ENCODE results near the gene CRTC3. TPM values are rescaled to one million over a fixed set of nuclear protein-coding genes. Genes with fewer than 3 reads are reported as not detected.

The CRTC3 gene
- total RNA-seq, 1 experiment from 2014 or later: 12.0 TPM

DNA sequence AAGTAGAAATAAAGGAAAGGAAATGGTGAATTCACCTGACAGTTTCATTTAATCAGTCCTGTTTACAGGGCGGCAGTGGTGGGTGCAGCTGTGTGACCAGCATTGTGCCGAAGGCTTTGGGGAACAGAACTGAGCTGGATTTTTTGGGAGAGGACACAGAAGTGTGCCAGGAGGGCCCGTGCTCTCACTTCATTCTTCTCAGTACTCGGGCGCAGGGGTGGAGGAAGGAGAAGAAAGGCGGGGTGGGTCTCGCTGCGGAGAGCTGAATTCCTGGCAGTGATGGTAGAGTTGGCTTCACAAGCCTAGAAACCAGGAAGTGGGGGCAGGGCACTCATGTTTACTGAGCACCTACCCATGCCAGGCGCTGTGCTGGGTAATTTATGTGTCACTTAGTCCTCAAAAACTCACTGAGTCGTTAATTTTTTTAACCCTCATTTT lies 64.6 kb downstream of the CRTC3 start:
- peak; percentile 77 for DNase-seq (ENCODE audit: low read depth)

DNA sequence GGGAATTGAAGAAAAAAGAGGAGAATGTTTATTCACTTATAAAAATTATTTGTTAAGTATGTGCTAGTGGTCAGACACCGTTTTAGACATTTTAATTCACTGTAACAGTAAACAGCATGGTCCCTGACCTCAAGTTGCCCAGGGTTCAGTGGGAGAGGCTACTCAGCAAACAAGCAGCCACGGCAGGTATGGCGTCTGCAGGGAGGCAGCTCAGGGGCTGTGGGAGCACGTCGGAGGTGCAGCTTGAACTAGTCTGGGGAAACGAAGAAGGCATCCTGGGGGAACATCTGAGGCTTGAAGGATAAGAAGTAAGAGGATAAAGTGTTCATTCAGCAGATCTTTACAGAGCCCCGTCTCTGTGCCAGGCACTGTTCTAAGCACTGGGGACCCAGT lies 66.0 kb downstream of the CRTC3 start:
- DNase-seq (ENCODE audit: low read depth): no peak

DNA sequence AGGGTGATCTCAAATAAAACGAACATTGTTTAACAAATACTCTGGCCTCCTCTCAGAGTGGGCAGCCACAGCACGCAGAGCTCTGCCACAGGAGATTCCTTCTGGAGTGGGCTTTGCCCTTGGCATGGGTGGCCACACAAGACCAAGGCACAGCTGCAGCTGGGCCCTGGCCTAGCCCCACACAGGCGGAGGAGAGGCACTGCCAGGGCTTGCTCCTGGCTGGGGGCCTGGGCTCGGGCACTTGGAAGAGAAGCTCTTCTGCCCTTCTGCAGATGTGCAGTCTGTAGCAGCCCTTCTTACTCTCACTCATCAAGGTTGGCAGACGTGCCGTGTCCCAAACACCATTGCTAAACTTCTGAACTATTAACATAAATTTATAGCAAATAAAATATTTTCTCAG lies 67.2 kb downstream of the CRTC3 start:
- no peak for DNase-seq (ENCODE audit: low read depth)

DNA sequence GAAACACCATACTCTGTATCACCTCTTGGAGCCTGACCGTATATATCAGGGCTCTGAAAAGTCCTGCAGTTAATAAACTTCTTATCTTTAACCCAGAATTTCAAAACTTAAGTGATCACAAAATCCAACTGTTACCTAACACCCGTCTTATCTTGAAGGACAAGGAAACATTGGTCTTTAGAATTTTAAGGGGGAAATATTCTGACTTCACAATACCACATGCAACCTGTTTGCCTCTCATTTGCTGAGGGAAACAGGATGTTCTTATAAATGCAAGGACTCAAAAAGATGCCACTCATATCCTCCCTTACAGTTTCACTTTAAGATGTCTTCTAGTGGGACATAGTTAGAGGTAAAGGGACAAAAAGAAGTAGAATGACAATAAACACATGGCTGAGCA lies 67.9 kb downstream of the CRTC3 start:
- no peak for DNase-seq (ENCODE audit: low read depth)

DNA sequence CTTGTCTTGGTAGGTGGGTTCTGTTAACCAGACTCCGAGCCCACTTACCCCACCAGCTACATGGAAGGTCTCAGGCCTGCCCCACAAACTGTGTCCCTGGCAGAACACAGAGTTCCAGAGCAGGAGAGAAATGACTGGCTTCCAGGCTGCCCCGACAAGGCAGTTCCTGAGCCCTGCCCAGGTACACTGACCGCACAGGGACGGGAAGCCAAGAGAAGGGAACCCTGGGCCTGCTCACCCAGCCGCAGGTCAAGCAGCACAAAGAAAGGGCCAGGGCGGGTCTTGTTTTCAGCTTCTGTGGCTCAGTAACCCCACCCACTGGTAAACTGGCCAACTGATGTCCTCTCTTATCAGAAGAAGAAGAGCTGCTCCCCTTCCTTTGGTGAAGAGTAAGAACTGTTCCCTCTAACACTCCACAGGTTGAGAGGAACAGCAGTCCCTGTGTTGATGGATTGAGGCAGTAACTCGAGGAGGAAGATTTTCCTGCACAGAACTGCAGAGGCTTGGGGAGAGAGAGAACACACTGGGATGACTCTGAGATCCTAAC lies 68.4 kb downstream of the CRTC3 start:
- no peak for DNase-seq (ENCODE audit: low read depth)

DNA sequence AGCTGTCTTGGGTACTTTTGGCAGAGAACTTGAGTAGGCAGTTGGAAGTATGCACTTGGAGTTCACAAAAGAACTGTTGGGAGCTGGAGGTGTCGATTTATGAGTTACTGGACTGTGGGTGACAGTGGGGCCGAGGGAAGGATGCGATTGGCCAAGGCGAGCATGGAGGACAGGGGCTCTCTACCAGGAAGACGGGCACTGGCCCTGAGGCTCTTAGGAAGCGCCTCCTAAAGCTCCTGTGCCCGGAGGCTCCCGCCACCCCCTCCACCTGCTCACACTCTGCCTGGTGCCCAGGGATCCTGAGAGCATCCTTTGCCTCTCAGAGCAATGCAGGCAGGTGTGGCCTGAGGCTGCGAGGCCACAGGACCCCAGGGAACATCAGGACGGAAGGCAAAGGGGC lies 69.0 kb downstream of the CRTC3 start:
- DNase-seq (ENCODE audit: low read depth): no peak

DNA sequence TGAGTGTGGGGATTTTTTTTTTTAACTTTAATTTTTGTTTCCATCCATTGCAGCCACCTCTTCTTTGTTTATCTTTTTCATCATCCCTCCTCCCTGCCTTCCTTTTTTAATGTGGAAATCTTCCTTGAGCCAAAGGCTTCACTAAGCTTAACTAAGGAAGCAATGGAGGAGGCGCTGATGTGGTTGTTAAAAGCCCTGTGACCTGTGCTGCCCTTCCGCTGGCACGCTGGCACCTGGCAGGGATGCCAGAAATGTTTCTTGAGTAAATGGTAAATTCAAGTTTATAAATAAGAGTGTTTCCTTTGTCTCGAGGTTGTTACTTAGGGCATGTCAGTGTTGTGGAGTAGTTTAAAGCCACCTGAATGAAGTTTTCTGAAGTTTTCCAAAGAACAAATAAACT lies 69.4 kb downstream of the CRTC3 start:
- no peak for DNase-seq (ENCODE audit: low read depth)

DNA sequence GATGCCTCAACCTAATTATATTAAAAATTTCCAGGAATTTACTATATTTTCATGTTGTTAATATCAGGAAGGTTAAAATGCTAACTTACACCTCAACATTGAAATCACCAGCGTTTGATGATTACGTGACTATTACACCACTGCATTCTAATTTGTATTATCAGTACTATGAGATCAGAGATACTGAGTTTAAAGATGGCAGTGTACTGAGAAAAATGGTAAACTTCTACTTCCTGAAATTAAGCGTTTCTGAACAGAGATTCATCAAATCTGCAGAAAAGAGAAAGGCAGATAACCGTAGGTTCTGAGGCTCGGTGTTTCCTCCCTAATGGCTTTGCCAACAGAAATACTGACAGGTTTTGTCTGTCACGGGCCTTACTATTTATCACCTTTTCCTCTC lies 69.9 kb downstream of the CRTC3 start:
- no peak for DNase-seq (ENCODE audit: low read depth)

DNA sequence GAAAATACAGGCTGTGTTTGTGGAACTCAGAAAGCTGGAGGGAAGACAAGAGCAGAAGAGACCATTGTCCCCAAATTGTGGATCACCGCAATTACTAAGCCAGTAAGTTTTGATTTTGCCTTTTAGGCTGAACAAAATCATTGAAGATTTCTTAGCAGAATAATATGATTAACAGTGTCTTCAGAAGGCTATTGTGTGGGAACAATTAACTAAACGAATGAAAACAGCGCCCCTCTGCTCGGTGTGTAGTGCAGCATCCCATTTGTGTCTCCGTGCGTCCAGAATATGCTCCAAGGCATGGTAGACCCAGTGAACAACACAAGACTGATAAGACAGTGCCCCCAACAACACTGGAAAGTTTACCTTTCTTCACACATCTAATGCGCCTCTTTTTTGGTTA lies 71.2 kb downstream of the CRTC3 start:
- DNase-seq (ENCODE audit: low read depth): no peak

DNA sequence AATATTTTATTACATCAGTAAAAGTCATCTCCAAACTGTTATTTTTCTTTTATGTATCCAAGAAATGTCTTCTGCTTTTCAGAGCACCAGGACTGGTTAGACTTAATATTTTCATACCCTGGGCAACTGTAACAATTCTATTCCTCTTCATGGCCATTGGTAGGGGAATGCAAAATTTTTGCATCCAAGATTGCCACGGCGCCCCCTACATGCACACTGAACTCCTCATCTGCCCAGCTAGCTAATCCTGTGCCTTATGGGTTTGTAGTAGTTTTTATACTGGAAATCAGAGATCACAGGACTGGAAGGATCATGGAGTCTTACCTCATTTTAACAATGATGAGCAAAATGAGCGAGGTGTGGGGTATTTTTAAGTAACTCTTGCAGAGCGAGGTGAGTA lies 74.2 kb downstream of the CRTC3 start:
- no peak for DNase-seq (ENCODE audit: low read depth)

DNA sequence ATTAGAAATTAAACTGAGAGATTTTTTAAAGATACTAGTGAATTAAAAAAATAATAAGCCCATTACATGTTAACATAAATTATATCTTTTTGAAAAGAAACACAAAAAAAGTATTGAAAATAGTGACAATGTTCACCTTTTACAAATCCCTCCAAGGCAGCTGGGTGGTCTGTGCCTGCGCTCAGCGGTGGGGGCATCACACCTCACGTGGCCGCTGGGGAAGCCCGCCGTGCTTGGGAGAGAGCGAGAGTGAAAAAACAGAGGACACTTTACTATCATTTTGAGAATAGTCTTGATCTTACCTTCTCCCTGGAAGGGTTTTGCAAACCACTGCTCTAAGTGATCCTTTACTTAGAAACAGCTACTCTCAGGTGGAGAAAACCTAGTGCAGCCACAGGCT lies 76.9 kb downstream of the CRTC3 start:
- DNase-seq (ENCODE audit: low read depth): no peak

DNA sequence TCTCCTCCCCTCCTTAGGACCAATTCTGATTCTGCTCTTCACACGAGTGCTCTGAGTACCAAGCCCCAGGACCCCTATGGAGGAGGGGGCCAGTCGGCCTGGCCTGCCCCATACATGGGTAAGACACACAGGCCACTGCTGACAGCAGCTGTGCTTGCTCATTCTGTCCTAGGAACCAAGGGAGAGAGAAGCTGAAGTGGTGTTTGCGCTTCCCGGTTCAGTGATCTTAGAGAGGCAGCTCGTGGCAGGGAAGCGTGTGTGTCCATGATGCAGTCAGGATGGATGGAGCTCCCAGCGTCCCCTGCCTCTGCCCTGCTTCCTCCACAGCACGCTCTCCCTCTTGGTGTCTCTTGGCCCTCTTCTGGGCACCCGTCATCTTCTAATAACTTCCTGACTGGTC lies 77.6 kb downstream of the CRTC3 start:
- DNase-seq (ENCODE audit: low read depth): no peak

DNA sequence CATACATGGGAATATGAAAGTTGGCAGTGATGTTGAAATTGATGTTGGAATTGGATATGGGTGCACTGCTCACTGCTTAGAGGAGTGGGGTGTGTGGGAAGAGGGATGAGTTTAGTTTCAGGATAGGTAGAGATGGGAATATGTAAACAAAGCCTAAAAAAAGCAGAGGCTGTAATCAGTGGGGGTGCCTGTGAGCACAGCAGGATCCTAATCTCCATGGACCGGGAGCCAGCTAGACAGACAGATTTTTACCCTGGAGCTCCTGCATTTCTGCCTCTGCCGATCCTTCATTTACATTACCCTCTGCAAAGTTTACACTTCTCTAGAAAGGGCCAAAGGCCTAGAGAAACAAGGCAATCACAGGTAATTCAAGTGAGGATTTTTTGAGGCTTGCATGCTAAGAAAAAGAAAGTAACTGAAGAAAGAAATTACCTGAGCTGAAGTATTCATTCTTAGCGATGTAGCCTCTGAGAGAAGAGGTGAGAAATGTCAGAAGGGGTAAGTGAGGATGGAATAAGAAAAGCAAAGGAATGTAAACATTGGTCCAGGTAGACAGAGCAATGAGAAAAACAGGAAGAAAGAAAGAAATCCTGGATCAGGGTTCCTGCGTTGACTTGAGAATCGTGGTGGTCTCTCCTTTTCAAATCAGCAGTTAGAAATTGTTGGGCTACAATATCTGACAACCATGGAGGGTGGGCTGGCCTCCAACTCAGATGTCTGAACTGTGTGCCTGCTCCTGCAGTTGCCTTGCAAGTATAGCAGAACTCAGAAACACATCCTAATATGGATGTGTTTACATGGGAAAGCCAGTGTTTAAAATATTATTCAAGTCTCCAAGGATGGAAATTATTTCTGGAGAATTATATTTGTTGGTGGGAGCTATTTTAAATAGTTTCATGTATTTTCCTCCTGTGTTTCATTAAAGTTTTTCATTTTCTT lies 79.8 kb downstream of the CRTC3 start:
- DNase-seq (ENCODE audit: low read depth): no peak

DNA sequence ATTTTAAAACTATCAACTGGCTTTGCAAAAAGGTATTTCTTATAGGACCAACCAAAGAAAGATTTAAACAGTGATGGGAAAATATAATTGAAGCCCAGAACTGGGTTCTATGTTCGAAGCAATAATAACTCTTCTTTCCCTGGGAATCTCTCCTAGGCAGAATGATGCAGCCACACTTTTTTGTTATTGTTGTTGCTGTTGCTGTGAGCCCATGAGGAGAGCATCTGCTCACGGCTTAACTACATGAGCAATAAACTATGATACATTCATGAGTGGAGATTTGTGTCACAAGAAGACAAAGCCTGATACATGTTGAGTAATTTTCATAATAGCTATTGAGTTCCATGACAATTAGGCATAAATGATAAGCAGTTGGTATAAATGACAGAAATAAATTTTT lies 80.5 kb downstream of the CRTC3 start:
- DNase-seq (ENCODE audit: low read depth): no peak

DNA sequence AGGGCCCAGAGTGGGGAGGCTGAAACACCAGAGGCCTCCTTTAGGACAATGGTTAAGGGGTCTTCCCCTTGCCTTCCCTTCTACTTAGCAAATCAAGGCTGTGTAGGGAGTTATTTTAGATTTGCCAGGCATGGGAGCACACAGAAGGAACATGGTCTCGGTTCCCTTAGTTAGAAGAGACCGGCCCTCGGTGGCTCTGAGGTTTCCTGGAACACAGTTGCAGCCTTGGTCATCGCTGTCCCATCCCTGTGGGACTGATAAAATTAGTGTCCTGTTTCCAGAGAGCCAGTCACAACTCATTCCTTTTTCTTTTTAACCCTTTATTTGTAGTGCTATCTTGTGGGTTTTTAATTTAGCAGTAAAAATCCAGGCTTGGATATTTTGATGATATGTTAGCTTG lies 81.4 kb downstream of the CRTC3 start:
- DNase-seq (ENCODE audit: low read depth): no peak

DNA sequence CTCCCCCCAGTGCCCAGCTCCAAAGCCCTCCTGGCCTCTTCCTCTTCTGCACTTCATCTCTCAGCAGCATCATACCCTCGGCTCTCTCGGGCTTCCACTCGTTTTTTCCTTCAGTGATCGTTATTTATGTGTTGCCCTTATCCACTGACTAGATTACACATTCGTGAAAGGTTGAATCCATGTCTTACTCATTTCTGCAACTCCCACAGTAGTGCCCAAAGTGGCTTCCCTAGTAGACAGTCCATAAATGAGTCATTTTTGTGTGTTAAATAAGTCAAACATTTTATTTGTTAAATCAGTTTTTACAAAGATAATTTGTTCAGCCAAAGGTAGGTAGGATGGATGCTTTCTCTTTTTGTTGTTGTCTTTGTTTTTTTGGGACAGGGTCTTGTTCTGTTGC lies 87.4 kb downstream of the CRTC3 start:
- no peak for DNase-seq (ENCODE audit: low read depth)

DNA sequence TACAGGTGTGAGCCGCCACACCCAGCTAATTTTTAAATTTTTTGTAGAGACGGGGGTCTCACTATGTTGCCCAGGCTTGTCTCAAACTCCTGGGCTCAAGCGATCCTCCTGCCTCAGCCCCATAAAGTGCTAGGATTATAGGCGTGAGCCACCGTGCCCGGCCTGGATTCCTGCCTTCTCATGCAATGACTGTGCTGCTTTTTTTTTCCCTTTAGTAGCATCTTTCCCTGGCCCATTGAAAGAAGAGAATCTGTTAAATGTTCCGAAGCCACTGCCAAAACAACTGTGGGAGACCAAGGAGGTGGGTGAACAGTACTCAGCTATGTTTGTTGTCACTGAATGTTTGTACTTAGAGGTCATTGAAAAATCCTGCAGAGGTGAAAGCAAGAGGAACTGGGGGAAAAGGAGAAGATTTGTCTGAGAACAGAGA lies 88.0 kb downstream of the CRTC3 start:
- DNase-seq (ENCODE audit: low read depth): no peak

DNA sequence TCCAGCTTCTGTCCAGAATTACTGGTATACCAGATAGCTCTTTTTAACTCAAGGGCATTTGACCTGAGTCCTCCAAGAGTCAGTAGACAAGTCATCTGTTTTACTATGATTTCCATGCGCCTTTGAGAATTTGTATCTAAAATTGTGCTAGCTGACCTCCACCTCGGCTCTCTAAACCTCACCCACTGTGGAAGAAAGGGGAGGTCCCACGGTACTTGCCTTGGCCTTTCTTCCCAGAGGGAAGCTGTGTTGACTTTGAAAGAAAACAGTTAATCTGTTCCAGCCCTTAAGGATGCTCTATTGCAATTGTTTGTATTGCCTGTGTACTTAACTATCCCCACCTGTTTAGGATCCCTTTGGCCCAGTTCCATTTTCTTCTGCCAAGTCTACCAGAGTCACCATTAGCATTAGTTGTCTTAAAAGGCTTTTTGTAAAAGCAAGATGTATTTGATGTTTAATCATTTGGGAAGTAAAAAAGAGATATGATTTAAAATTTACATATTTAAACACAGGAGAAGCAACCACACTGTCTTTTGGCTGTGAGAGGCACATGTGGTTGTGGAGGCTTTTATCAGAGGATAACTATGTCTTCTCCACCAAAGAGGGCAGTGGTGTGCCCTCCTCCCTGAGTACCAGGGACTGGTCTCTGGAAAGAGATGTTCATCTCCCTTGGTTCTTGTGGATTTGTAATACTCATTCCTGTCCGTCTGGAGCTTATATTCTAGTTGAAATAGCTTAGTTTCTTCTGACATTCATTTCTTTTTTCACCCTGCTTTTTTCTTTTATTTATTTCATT lies 88.8 kb downstream of the CRTC3 start:
- no peak for DNase-seq (ENCODE audit: low read depth)

DNA sequence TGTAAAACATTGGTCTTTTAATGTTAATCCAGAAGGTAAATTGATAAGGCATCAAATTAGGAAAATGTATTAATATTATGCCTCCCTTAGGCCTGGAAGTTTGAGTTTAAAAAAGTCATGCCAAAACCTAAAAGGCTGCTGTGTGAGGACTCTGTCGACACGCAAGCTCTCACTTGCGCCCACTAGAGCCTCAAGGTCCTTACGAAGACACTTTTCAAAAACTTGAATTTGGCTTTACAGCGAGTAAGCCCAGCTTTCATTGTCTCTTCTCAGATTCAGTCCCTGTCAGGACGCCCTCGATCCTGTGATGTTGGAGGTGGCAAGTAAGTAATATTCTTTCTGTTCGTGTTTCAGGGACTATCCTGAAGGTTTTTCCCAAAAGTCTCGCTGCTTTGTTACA lies 89.7 kb downstream of the CRTC3 start:
- DNase-seq (ENCODE audit: low read depth): no peak

DNA sequence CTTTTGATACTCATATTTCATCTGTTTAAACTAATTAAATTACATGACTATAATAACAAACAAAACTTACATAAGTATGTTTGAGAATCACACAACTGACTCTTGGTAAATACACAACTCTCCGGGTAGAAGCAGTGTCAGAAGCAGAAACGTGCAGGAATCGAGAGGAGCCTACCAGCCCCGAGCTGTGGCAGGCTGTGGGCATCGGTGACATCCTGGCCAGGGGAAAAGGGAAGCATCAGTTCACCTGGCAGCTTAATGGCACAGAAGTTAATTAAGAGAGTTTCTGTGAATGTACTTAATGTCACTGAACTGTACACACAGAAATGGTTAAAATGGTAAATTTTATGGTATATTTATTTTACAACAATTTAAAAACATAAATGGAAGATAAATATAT lies 90.2 kb downstream of the CRTC3 start:
- no peak for DNase-seq (ENCODE audit: low read depth)

DNA sequence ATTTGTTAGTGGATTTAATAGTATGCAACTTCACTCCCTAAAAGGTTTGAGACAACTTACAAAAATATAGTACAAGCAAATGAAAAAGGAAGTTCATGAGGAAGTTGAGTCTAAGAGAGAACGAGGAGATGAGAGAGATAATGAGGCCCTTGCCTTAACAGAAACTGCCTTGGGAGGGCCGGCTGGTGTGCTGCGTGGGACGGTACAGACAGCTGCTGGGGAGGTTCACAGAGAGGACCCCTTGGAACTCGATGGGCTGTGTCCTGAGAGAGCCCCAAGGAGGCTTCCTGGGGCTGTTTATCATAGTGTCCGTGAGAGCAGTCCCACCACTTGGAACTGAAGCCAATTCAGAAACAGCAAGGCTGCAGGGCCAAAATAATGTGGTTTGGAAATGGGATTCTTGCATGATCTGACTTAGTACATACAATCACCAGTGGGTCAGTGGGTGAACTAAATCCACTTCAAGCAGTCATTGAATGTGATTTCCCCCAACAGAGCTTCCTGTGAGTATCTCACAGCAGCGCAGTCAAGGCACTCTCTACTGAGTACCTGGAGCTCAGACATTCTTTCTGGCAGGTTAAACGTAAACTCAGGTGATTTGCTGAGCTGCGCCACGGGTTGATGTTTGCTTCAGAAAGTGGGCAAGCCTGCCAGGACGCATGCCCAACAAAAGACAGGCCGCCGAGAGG lies 90.8 kb downstream of the CRTC3 start:
- no peak for DNase-seq (ENCODE audit: low read depth)

DNA sequence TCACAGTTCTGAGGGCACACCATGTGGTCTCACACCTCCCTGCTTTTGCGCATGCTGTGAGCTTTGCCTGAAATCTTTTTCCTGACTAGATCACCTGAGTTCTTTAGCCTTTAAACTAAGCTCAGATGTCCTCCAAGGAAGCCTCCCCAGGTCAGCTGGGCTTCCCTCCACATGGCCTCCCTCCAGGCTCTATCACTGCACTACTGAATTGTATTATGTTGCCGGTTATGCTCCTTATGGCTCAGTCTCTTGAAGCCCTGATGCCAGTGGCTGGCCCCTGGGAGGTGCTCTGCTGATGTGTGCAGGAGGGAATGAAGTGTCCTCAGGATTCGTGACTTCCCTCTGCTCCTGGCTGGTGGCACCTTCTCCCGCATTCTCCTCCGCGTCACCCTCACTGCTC lies 94.1 kb downstream of the CRTC3 start:
- DNase-seq (ENCODE audit: low read depth): no peak
